Measurements from ENCODE around the gene SMC1A. TPM values are rescaled to one million over a fixed set of nuclear protein-coding genes. Genes with fewer than 3 reads are reported as not detected.

Gene SMC1A
- total and polyA plus RNA-seq, 10 of the 15 experiments (the other 5 are each of a cell fraction or from before 2014, with no cell fraction given) = 25.6 to 158 (median 78.0) TPM

DNA sequence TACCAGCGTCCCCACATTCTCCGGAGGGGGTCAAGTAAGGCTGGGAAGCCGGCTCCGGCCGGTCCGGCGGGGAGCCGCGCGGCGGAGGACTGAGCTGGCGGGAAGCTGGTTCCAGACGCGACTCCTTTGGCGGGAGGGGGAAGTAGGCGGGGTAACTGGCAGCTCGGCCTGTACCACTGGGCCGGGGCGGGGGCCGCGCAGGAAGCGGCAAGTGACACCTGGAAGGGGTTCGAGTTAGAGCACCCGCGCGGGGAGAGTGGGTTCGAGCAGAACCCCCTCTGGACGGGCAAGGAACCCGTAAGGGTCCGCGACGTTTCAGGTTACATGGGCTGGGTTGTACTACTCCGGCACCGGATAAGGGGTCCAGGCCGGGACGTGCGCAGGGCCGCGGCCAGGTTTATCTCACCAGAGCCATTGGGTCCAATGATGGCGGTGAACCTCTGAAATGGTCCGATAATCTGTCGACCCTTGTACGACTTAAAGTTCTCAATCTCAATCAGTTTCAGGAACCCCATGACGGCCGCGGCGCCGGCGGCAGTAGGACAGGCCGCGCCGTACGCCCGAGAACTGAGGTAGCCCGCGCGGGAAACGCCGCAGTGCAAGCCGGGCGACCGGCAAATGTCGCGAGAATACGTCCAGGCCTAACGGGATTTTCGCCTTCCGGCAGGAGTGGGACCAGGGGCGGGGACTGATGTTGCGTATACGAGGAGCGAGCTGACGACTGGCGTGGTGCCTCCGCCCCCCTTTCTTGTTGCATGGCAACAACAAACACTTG lies at the start of gene SMC1A (continued):
- peak; percentile 77; the same call in 1 of the 2 replicates for TF ChIP-seq TCF3 (IDR thresholded peaks at IDR 0.05; ENCODE audit: borderline replicate concordance, insufficient read depth, low read depth, low read length)
- 0 out of 2 replicates have a peak, but pooled peaks have one; percentile 12 for TF ChIP-seq NR2F1 (conservative IDR thresholded peaks at IDR 0.05)
- TF ChIP-seq JUND (IDR thresholded peaks at IDR 0.05; ENCODE audit: low read depth, low read length) = peak; percentile 94
- TF ChIP-seq HDAC6 (IDR thresholded peaks at IDR 0.05; ENCODE audit: unreplicated experiment) = no peak
- peak; percentile 96 for TF ChIP-seq FOXK2 (IDR thresholded peaks at IDR 0.05)
- 0 out of 2 replicates have a peak, but pooled peaks have one; percentile 36 for TF ChIP-seq NFIC (IDR thresholded peaks at IDR 0.05; ENCODE audit: low read depth, low read length)
- peak; percentile 60 for TF ChIP-seq SMAD1 (IDR thresholded peaks at IDR 0.05; ENCODE audit: low read depth, partially characterized antibody)
- TF ChIP-seq MYC (IDR thresholded peaks at IDR 0.05; ENCODE audit: insufficient read depth, insufficient read length, insufficient replicate concordance, low read length, severe bottlenecking) = peak; percentile 45
- TF ChIP-seq, protein P1, sequence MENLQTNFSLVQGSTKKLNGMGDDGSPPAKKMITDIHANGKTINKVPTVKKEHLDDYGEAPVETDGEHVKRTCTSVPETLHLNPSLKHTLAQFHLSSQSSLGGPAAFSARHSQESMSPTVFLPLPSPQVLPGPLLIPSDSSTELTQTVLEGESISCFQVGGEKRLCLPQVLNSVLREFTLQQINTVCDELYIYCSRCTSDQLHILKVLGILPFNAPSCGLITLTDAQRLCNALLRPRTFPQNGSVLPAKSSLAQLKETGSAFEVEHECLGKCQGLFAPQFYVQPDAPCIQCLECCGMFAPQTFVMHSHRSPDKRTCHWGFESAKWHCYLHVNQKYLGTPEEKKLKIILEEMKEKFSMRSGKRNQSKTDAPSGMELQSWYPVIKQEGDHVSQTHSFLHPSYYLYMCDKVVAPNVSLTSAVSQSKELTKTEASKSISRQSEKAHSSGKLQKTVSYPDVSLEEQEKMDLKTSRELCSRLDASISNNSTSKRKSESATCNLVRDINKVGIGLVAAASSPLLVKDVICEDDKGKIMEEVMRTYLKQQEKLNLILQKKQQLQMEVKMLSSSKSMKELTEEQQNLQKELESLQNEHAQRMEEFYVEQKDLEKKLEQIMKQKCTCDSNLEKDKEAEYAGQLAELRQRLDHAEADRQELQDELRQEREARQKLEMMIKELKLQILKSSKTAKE (IDR thresholded peaks at IDR 0.05; ENCODE audit: low read depth, poor library complexity, severe bottlenecking) = peak; percentile 66
- TF ChIP-seq POLR2A (IDR thresholded peaks at IDR 0.05; ENCODE audit: low read depth, low read length) = peak; percentile 87
- no peak for TF ChIP-seq MYB (IDR thresholded peaks at IDR 0.05; ENCODE audit: borderline replicate concordance, low read depth, low read length)
- no peak for TF ChIP-seq EP300 (IDR thresholded peaks at IDR 0.05; ENCODE audit: borderline replicate concordance in 1 of 2, control insufficient read depth in 1 of 2, low read depth in 2 of 2, low read length in 2 of 2)
- TF ChIP-seq CREB1 (IDR thresholded peaks at IDR 0.05; ENCODE audit: low read depth) = peak; percentile 80
- TF ChIP-seq, protein P2, sequence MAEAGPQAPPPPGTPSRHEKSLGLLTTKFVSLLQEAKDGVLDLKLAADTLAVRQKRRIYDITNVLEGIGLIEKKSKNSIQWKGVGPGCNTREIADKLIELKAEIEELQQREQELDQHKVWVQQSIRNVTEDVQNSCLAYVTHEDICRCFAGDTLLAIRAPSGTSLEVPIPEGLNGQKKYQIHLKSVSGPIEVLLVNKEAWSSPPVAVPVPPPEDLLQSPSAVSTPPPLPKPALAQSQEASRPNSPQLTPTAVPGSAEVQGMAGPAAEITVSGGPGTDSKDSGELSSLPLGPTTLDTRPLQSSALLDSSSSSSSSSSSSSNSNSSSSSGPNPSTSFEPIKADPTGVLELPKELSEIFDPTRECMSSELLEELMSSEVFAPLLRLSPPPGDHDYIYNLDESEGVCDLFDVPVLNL (IDR thresholded peaks at IDR 0.05; ENCODE audit: low read depth, low read length) = peak; percentile 84
- peak; percentile 94 for TF ChIP-seq POLR2AphosphoS5 (IDR thresholded peaks at IDR 0.05; ENCODE audit: low read length)
- TF ChIP-seq EGR1 (IDR thresholded peaks at IDR 0.05; ENCODE audit: borderline replicate concordance in 1 of 2, low read depth in 2 of 2, low read length in 2 of 2) = 0 out of 3 replicates have a peak, but pooled peaks of 1 of the 2 experiments have one; percentile 1
- TF ChIP-seq BACH1 (IDR thresholded peaks at IDR 0.05; ENCODE audit: borderline replicate concordance) = peak; percentile 53; the same call in 1 of the 2 replicates
- TF ChIP-seq RCOR1 (conservative IDR thresholded peaks at IDR 0.05; ENCODE audit: low read depth, low read length) = 0 out of 2 replicates have a peak, but pooled peaks have one; percentile 91
- TF ChIP-seq, protein P3, sequence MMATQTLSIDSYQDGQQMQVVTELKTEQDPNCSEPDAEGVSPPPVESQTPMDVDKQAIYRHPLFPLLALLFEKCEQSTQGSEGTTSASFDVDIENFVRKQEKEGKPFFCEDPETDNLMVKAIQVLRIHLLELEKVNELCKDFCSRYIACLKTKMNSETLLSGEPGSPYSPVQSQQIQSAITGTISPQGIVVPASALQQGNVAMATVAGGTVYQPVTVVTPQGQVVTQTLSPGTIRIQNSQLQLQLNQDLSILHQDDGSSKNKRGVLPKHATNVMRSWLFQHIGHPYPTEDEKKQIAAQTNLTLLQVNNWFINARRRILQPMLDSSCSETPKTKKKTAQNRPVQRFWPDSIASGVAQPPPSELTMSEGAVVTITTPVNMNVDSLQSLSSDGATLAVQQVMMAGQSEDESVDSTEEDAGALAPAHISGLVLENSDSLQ (IDR thresholded peaks at IDR 0.05) = peak; percentile 62
- no peak for TF ChIP-seq ETV6 (conservative IDR thresholded peaks at IDR 0.05 in 1 of 2, IDR thresholded peaks at IDR 0.05 in 1 of 2; ENCODE audit: borderline replicate concordance in 1 of 2, low read depth in 1 of 2)
- no peak for TF ChIP-seq MTA2 (IDR thresholded peaks at IDR 0.05; ENCODE audit: low read depth)
- peak; percentile 88; the same call in 1 of the 2 replicates for TF ChIP-seq GATAD2B (conservative IDR thresholded peaks at IDR 0.05; ENCODE audit: low read depth)
- TF ChIP-seq KLF5 (IDR thresholded peaks at IDR 0.05; ENCODE audit: partially characterized antibody) = peak; percentile 98
- no peak for TF ChIP-seq MTA3 (IDR thresholded peaks at IDR 0.05; ENCODE audit: borderline replicate concordance, low read length)
- no peak for TF ChIP-seq ZNF274 (IDR thresholded peaks at IDR 0.05; ENCODE audit: insufficient read depth, insufficient read length)
